Mesodermal cell (in vitro differentiated cells): ENCODE measurements around the gene AKR1C8. TPM values are rescaled to one million over a fixed set of nuclear protein-coding genes. Genes with fewer than 3 reads are reported as not detected.
A peak's percentile ranks its signal among the peaks of the same experiment; 100 is the strongest.
"Not testable (repeated sequence)": the region's sequence is repeated elsewhere in the genome, so short reads cannot be mapped to it uniquely, and the experiment has no call there.

Experiments used
- H3K27ac ChIP-seq: 2 replicates; pipeline ENCODE4 v1.7.0; 2013; ENCODE audit warnings: mild to moderate bottlenecking, low read depth, low read length, moderate library complexity; ENCODE audit not compliant: severe bottlenecking
- H3K36me3 ChIP-seq: 2 replicates; pipeline ENCODE4 v1.7.1; 2013; ENCODE audit warnings: mild to moderate bottlenecking, low read length, moderate library complexity; ENCODE audit not compliant: control insufficient read depth, insufficient read depth
- H3K4me1 ChIP-seq: one replicate; pipeline ENCODE4 v1.7.1; 2013; ENCODE audit warnings: mild to moderate bottlenecking, low read length; ENCODE audit not compliant: insufficient read depth, control insufficient read depth, poor library complexity, severe bottlenecking
- H3K4me3 ChIP-seq: 2 replicates; pipeline ENCODE4 v1.7.0; 2013; ENCODE audit warnings: low read length, control low read depth, mild to moderate bottlenecking; ENCODE audit not compliant: insufficient read depth, poor library complexity, severe bottlenecking; ENCODE audit errors: extremely low read depth
- H3K9me3 ChIP-seq: 2 replicates; pipeline ENCODE4 v1.7.1; 2013; ENCODE audit warnings: mild to moderate bottlenecking, low read length, moderate library complexity; ENCODE audit not compliant: control insufficient read depth
- WGBS, 2 experiments: methylation state at CpG; one replicate each; pipeline ENCODE4 v1.1.5; 2013; ENCODE audit warnings: missing lambda C conversion rate in 2 of 2; ENCODE audit not compliant: insufficient coverage in 2 of 2; 5-methylcytosine and 5-hydroxymethylcytosine counted together
- polyA plus RNA-seq, 2 experiments: library from polyadenylated mRNA; stranded (reverse); fragments of 50-300 nt; gene quantifications; one replicate each; pipeline ENCODE4 v1.2.3, GENCODE V29; 2013

The AKR1C8 gene
- polyA plus RNA-seq (2013, experiment 1 of 2), result not detected
- not detected for polyA plus RNA-seq (2013, experiment 2 of 2)

GRCh38 chr10:5184987-5185775, at the start of gene AKR1C8:
AKR1C8 (minus strand) TSS chr10:5185150; CDS start chr10:5185104, 46 bp downstream.
- 81 to 85% methylated on average over 2 to 4 of the region's 5 CpGs for WGBS, 2 experiments
- Histone ChIP-seq H3K27ac (peak within 1 kb of the TSS; percentile 45), H3K4me1 (peaks cover 9% of the 10 kb centered on the region), H3K36me3 (no peaks in the 10 kb centered on the region), H3K9me3 (peaks cover 5% of the 10 kb centered on the region), H3K4me3 (no peak within 1 kb of the TSS)

GRCh38 chr10:5234106-5234860, 49.3 kb upstream of the AKR1C8 start:
- H3K27ac ChIP-seq, result no peak overlapping the region
- H3K4me1 ChIP-seq, result no peaks in the 10 kb centered on the region
- WGBS, 2 experiments, result 69 to 70% methylated on average over 5 of the region's 6 CpGs

GRCh38 chr10:5233324-5233723, 48.4 kb upstream of the AKR1C8 start:
- H3K27ac ChIP-seq, result no peak overlapping the region
- 100% methylated on average over 2 of the region's 2 CpGs; no CpG with 5 or more reads in 1 of the 2 experiments for WGBS, 2 experiments
- no peaks in the 10 kb centered on the region for H3K36me3 ChIP-seq
- no peaks in the 10 kb centered on the region for H3K4me1 ChIP-seq
- H3K4me3 ChIP-seq, result no peak overlapping the region
- H3K9me3 ChIP-seq, result no peaks in the 10 kb centered on the region

More at GRCh38 chr10:5234106-5234860, 49.3 kb upstream of the AKR1C8 start:
- Histone ChIP-seq H3K36me3 (no peaks in the 10 kb centered on the region), H3K4me3 (no peak overlapping the region), H3K9me3 (no peaks in the 10 kb centered on the region)

GRCh38 chr10:5229019-5229418, 44.1 kb upstream of the AKR1C8 start:
- H3K4me1 ChIP-seq, result no peaks in the 10 kb centered on the region
- no peak overlapping the region for H3K4me3 ChIP-seq
- H3K27ac ChIP-seq, result no peak overlapping the region
- no peaks in the 10 kb centered on the region for H3K9me3 ChIP-seq
- H3K36me3 ChIP-seq, result no peaks in the 10 kb centered on the region
- 86 to 100% methylated on average over 4 to 6 of the region's 8 CpGs for WGBS, 2 experiments

GRCh38 chr10:5222942-5223341, 38.0 kb upstream of the AKR1C8 start:
- not testable (repeated sequence) for H3K4me3 ChIP-seq, H3K36me3 ChIP-seq, H3K27ac ChIP-seq, H3K4me1 ChIP-seq, H3K9me3 ChIP-seq
- WGBS, 2 experiments, result 74 to 88% methylated on average over 3 to 4 of the region's 7 CpGs

GRCh38 chr10:5219262-5219661, 34.3 kb upstream of the AKR1C8 start:
- no peaks in the 10 kb centered on the region for H3K9me3 ChIP-seq
- H3K4me3 ChIP-seq, result no peak overlapping the region
- H3K27ac ChIP-seq, result no peak overlapping the region
- no peaks in the 10 kb centered on the region for H3K36me3 ChIP-seq
- no peaks in the 10 kb centered on the region for H3K4me1 ChIP-seq
- 81 to 100% methylated on average over 1 to 2 of the region's 3 CpGs for WGBS, 2 experiments

GRCh38 chr10:5216801-5217200, 31.9 kb upstream of the AKR1C8 start:
- Histone ChIP-seq H3K27ac (no peak overlapping the region), H3K4me1 (no peaks in the 10 kb centered on the region), H3K4me3 (no peak overlapping the region), H3K9me3 (no peaks in the 10 kb centered on the region), H3K36me3 (no peaks in the 10 kb centered on the region)
- 0% methylated on average over 1 of the region's 2 CpGs for WGBS, 2 experiments

- H3K9me3 ChIP-seq, result no peaks in the 10 kb centered on the region
- no peaks in the 10 kb centered on the region for H3K4me1 ChIP-seq
- H3K4me3 ChIP-seq, result no peak overlapping the region
- no peak overlapping the region for H3K27ac ChIP-seq
- H3K36me3 ChIP-seq, result no peaks in the 10 kb centered on the region
These were observed 27.0 kb upstream of the AKR1C8 start for GRCh38 chr10:5211696-5212536.

GRCh38 chr10:5210261-5210660, 25.3 kb upstream of the AKR1C8 start:
- H3K9me3 ChIP-seq, H3K4me1 ChIP-seq, H3K4me3 ChIP-seq, H3K27ac ChIP-seq, H3K36me3 ChIP-seq: not testable (repeated sequence)
- no CpG with 5 or more reads among the region's 1 CpG for WGBS, 2 experiments

GRCh38 chr10:5209776-5210175, 24.8 kb upstream of the AKR1C8 start:
- H3K36me3 ChIP-seq, H3K9me3 ChIP-seq, H3K4me3 ChIP-seq, H3K27ac ChIP-seq, H3K4me1 ChIP-seq: not testable (repeated sequence)
- 88 to 100% methylated on average over 1 of the region's 1 CpG for WGBS, 2 experiments
